ENCODE measurements around the gene ATF7IP2.

DNA sequence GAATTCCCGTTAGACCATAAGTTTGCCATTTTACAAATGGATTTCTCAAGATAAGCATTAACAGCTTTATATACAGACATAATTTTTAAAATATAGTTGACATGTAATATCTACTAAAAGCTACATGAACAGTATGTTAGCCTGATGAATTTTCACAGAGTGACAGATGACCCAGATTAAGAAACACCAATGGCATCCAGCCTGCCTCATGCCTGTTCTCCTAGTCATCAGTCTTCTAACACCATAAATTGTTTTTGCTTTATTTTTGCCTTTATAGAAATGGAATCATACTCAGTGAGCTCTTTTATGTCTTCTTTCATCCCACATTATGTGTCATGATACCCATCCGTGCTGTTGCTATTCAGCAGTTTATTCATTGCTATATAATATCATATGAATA is 80.0 kb downstream of the ATF7IP2 start:
- TF ChIP-seq, protein P1, sequence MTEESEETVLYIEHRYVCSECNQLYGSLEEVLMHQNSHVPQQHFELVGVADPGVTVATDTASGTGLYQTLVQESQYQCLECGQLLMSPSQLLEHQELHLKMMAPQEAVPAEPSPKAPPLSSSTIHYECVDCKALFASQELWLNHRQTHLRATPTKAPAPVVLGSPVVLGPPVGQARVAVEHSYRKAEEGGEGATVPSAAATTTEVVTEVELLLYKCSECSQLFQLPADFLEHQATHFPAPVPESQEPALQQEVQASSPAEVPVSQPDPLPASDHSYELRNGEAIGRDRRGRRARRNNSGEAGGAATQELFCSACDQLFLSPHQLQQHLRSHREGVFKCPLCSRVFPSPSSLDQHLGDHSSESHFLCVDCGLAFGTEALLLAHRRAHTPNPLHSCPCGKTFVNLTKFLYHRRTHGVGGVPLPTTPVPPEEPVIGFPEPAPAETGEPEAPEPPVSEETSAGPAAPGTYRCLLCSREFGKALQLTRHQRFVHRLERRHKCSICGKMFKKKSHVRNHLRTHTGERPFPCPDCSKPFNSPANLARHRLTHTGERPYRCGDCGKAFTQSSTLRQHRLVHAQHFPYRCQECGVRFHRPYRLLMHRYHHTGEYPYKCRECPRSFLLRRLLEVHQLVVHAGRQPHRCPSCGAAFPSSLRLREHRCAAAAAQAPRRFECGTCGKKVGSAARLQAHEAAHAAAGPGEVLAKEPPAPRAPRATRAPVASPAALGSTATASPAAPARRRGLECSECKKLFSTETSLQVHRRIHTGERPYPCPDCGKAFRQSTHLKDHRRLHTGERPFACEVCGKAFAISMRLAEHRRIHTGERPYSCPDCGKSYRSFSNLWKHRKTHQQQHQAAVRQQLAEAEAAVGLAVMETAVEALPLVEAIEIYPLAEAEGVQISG (CRISPR knock-in tag; IDR thresholded peaks at IDR 0.05): no peak
- TF ChIP-seq LCORL (IDR thresholded peaks at IDR 0.05) (no peak), LCORL (CRISPR knock-in tag; IDR thresholded peaks at IDR 0.05) (no peak)
